ENCODE measurements around the gene GLB1L2.

DNA sequence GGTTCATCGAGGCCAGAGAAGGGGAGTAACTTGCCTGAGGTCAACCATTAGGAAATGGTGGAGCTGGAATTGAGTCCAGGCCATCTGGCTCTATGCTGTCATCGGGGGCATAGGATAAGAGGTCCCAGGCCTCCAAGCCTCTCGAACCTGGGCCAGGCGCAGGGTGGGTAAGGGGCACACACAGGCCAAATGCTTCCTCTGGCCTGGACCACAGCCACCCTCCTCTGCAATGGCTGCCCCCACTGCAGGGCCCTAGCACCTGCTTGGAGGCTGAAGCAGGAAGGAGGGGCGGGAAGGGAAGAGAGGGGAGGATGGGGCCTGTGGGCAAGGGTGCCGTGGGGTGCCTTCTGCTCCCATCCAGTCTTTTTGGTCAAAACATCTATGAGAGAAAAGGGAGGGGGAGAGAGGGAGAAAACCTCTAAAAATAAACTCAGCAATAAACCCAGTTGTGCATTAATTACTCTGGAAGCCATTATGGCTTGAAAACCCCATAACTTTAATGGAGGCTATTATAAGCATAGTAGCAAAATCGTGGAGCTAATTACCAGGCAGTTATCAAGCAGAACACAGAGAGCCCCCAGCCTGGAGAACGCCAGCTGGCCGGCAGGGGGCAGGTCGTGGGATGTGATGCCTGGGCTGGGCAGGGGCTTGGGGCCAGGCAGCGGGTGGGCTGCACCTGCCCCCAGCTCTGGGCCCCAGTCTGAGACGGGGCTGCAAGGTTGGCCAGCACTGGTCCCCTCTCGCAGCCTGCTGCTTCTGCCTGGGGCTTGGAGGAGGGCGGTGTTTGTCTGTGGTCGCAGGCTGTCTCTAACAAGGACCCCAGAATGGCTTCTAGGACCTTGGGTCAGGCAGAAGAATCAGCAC is 59.1 kb downstream of the GLB1L2 start:
- TF ChIP-seq CTCF (IDR thresholded peaks at IDR 0.05) (no peak), POLR2A (IDR thresholded peaks at IDR 0.05) (no peak)

All from Peyer's patch (tissue), 4 donors.